Lower leg skin (tissue), 3 donors: ENCODE results near the gene CTDNEP1.

Experiments
- POLR2A ChIP-seq, 2 donors: fragments of 450-650 bp; IDR thresholded peaks; one replicate each; pipeline ENCODE4 v1.6.1; 2016 to 2017; ENCODE audit warnings: antibody characterized with exemption in 2 of 2, mild to moderate bottlenecking in 1 of 2, moderate library complexity in 1 of 2
- TF ChIP-seq, protein P1 (sequence below), 3 donors: fragments of 450-650 bp; IDR thresholded peaks; one replicate each; pipeline ENCODE4 v1.5.1; 2016; ENCODE audit warnings: antibody characterized with exemption in 3 of 3, mild to moderate bottlenecking in 3 of 3, moderate library complexity in 2 of 3

DNA sequence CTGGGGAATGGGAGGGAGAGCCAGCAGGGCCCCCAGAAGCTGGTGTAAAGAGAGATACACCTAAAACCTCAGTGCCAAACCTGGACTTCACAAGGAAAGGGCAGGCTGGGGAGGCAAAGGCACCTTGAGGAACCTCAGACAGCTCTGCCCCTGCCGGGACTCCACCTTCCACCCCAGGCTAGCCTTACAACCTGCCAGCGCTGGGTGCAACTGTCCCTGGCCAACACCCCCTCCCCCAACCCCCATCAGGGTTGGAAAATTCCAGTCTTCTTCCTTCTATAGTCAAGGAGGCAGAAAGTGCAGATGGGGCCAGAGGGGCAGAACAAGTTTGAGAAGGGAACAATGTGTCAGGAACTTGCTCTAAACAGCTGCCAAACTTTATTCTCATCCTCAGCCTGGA lies 40.7 kb upstream of the CTDNEP1 start:
- TF ChIP-seq, protein P1, sequence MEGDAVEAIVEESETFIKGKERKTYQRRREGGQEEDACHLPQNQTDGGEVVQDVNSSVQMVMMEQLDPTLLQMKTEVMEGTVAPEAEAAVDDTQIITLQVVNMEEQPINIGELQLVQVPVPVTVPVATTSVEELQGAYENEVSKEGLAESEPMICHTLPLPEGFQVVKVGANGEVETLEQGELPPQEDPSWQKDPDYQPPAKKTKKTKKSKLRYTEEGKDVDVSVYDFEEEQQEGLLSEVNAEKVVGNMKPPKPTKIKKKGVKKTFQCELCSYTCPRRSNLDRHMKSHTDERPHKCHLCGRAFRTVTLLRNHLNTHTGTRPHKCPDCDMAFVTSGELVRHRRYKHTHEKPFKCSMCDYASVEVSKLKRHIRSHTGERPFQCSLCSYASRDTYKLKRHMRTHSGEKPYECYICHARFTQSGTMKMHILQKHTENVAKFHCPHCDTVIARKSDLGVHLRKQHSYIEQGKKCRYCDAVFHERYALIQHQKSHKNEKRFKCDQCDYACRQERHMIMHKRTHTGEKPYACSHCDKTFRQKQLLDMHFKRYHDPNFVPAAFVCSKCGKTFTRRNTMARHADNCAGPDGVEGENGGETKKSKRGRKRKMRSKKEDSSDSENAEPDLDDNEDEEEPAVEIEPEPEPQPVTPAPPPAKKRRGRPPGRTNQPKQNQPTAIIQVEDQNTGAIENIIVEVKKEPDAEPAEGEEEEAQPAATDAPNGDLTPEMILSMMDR (IDR thresholded peaks at IDR 0.05), result no peak
- TF ChIP-seq POLR2A (IDR thresholded peaks at IDR 0.05), result no peak
